ENCODE results near the gene TRABD.

The TRABD gene

GRCh38 chr22:50148991-50149721, 36.6 kb upstream of the TRABD start:
- TF ChIP-seq TAF1 (IDR thresholded peaks at IDR 0.05; ENCODE audit: borderline replicate concordance, insufficient read depth, low read length): no peak
- no peak for TF ChIP-seq FOXP2 (optimal IDR thresholded peaks at IDR 0.05; ENCODE audit: borderline replicate concordance, extremely low read depth, extremely low read length, insufficient read depth)
- TF ChIP-seq REST (IDR thresholded peaks at IDR 0.05; ENCODE audit: insufficient read depth in 1 of 2, low read depth in 2 of 2, low read length in 2 of 2): no peak
- TF ChIP-seq POLR2AphosphoS5 (IDR thresholded peaks at IDR 0.05; ENCODE audit: low read depth, low read length): no peak
- no peak for TF ChIP-seq SIN3A (IDR thresholded peaks at IDR 0.05; ENCODE audit: borderline replicate concordance, insufficient read depth, low read length)

- TF ChIP-seq REST (IDR thresholded peaks at IDR 0.05; ENCODE audit: insufficient read depth in 1 of 2, low read depth in 2 of 2, low read length in 2 of 2): no peak
- no peak for TF ChIP-seq TAF1 (IDR thresholded peaks at IDR 0.05; ENCODE audit: borderline replicate concordance, insufficient read depth, low read length)
- no peak for TF ChIP-seq POLR2AphosphoS5 (IDR thresholded peaks at IDR 0.05; ENCODE audit: low read depth, low read length)
- no peak for TF ChIP-seq FOXP2 (optimal IDR thresholded peaks at IDR 0.05; ENCODE audit: borderline replicate concordance, extremely low read depth, extremely low read length, insufficient read depth)
- TF ChIP-seq SIN3A (IDR thresholded peaks at IDR 0.05; ENCODE audit: borderline replicate concordance, insufficient read depth, low read length): no peak
Measured at GRCh38 chr22:50150161-50151129, 35.3 kb upstream of the TRABD start.

DNA sequence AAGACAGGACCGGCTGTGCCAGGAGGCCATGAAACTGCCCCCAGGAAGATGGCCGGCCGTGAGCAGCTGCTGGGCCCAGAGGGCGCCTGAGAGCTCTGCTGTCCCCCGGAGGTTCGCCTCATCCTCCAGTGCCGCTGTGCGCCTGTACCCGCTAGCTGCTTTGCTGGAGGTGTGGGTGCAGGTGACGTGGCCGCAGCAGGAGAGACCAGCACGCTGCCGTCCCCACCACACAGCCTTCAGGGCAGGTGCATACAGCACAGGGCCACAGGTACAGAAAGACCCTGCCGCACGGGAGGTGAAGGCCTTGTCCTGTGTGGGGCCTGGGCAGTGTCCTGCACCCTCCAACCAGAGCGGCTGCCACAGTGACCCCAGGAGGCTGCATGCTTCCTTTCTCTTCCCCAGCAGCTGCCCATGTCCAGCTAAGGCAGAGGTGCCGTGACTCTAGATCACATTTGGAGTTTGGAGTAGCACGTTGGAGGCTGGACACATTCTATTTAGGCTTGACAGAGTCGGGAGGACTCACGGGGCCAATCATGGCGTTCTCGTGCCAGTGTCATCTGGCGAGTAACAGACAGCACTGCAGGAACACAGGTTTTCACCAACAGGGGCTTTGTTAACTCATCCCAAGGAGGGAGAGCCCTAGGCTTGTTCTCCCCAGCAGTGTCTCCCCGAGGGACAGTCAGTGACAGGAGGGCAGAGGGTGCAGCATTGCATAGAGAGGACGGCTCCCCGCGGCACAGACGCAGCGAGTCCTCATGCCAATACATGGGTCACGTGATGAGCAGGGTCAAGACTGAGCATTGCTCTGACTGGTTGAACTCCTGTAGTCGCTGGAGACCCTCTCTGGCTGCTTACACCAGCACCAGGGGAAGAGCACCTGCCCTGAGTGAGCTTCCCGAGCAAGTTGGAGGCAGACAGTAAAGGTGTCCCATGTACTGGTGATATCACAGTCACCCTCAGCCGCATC, 33.9 kb upstream of the TRABD start:
- TF ChIP-seq SIN3A (IDR thresholded peaks at IDR 0.05; ENCODE audit: borderline replicate concordance, insufficient read depth, low read length): no peak
- TF ChIP-seq REST (IDR thresholded peaks at IDR 0.05; ENCODE audit: insufficient read depth in 1 of 2, low read depth in 2 of 2, low read length in 2 of 2): no peak
- TF ChIP-seq POLR2AphosphoS5 (IDR thresholded peaks at IDR 0.05; ENCODE audit: low read depth, low read length): no peak
- TF ChIP-seq TAF1 (IDR thresholded peaks at IDR 0.05; ENCODE audit: borderline replicate concordance, insufficient read depth, low read length): no peak
- TF ChIP-seq FOXP2 (optimal IDR thresholded peaks at IDR 0.05; ENCODE audit: borderline replicate concordance, extremely low read depth, extremely low read length, insufficient read depth): no peak

DNA sequence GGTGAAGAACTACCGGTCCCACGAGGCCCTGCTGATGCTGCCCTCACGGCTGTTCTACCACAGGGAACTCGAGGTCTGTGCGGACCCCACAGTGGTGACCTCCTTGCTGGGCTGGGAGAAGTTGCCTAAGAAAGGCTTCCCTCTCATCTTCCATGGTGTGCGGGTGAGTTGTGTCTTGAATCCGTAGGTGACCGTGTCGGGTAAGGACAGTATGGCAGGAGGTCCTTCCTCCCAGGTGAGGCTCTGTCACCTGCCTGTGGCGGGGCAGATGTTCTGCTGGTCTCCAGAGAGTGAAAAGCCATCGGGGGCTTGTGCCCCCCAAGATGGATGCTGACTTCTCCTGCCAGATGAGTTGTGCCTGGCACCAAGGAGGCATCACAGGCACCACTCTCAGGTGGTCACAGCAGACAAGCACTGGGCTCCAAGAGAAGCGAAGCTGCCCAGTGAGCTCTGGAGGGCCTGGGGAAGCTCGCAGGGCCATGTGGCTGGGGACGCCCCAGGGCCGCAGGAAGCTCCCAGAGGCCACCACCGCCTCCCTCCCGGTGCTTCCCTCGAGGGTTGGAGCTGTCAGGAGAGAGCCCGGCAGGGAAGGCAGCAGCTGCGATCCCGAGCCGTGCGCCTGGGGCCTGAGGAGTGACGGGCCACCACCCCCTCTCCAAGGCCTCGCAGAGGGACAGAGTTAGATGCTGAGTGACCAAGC, 32.5 kb upstream of the TRABD start:
- TF ChIP-seq POLR2AphosphoS5 (IDR thresholded peaks at IDR 0.05; ENCODE audit: low read depth, low read length) (no peak), SIN3A (IDR thresholded peaks at IDR 0.05; ENCODE audit: borderline replicate concordance, insufficient read depth, low read length) (no peak), FOXP2 (optimal IDR thresholded peaks at IDR 0.05; ENCODE audit: borderline replicate concordance, extremely low read depth, extremely low read length, insufficient read depth) (no peak), TAF1 (IDR thresholded peaks at IDR 0.05; ENCODE audit: borderline replicate concordance, insufficient read depth, low read length) (no peak), REST (IDR thresholded peaks at IDR 0.05; ENCODE audit: insufficient read depth in 1 of 2, low read depth in 2 of 2, low read length in 2 of 2) (no peak)
